Left cardiac atrium (tissue), 4 donors: ENCODE data around the gene LRMDA. TPM values are rescaled to one million over a fixed set of nuclear protein-coding genes. Genes with fewer than 3 reads are reported as not detected.

Experiments
- ATAC-seq, 2 donors: fragments of 200-7000 bp; cut with Tn5 transposase; one replicate each; pipeline ENCODE4 v1.9.1; 2020; ENCODE audit warnings: mild to moderate bottlenecking in 2 of 2, moderate library complexity in 2 of 2
- DNase-seq: peaks from one replicate; pipeline ENCODE4 v3.0.0-alpha.2; 2020
- intact Hi-C, 2 donors: fragments of 100-400 bp; cut with DNase I; formaldehyde crosslinking; loops; one replicate each; pipeline versions ENCODE4 v1.14.1 to v1.15.1; 2022 to 2023
- total RNA-seq, 2 donors: library from RNA; stranded (reverse); fragmentation: NEBNext Ultra II Directional; extraction: Animal tissue kit (Norgen Biotek cat#: 25700); gene quantifications; one replicate each; pipeline ENCODE4 v1.2.1, GENCODE V29; 2021
- donor health status: DM: no; HTN: yes; CAD: no.
- donor health status: DM: no; HTN: yes; CAD: no; lungs with severe emphysema.
- donor health status: DM: yes; HTN: yes; CAD: no.
- donor health status: Dilated cardiomyopathy.

Gene LRMDA
- total RNA-seq, 2 donors from 2014 or later, result 40.6 to 57.8 TPM

DNA sequence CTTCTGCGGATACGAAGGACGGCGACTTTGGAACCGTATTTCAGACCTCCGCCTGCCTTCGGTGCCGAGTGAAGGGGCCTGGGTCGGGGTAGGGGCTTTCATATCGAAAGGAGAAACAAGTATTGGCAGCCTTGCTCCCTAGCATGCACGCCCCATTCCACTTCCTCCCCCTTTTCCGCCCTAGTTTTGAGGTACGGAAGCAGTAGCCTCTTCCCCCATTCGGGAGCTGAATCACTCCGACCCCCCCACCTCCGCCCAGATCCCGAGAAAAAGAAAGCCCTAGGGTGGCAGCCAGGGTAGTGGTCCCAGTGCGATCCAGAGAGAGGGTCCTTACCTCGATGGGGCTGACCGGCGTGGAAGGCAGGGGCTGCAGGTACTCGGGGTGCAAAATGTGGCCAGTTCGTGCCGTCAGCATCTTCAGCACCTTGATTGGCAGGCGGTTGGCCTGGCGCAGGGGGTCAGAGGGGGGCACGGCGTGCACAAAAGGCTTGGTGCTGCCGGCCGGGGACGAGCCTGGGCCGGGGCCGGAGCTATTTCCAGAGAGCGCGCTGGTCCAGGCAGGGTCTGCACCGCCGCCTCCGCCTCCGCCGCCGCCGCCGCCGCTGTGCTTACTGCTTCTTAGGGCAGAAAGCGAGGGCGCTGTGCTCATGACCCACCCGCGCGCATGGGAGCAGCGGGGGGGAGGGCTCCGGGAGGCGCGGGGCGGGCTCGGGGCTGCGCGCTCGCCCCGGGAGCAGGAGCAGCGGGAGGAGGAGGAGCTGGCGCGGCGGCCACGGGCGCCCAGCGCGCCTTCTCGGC lies 30.5 kb upstream of the LRMDA start:
- DNase-seq (peak; percentile 75), ATAC-seq (peak; percentile 16 to 43)
- intact Hi-C loops, result loop anchor here (2.0 to 10.0 kb wide), 7 partner anchors 254 to 1374 kb away; no protein-coding TSS in a partner anchor

DNA sequence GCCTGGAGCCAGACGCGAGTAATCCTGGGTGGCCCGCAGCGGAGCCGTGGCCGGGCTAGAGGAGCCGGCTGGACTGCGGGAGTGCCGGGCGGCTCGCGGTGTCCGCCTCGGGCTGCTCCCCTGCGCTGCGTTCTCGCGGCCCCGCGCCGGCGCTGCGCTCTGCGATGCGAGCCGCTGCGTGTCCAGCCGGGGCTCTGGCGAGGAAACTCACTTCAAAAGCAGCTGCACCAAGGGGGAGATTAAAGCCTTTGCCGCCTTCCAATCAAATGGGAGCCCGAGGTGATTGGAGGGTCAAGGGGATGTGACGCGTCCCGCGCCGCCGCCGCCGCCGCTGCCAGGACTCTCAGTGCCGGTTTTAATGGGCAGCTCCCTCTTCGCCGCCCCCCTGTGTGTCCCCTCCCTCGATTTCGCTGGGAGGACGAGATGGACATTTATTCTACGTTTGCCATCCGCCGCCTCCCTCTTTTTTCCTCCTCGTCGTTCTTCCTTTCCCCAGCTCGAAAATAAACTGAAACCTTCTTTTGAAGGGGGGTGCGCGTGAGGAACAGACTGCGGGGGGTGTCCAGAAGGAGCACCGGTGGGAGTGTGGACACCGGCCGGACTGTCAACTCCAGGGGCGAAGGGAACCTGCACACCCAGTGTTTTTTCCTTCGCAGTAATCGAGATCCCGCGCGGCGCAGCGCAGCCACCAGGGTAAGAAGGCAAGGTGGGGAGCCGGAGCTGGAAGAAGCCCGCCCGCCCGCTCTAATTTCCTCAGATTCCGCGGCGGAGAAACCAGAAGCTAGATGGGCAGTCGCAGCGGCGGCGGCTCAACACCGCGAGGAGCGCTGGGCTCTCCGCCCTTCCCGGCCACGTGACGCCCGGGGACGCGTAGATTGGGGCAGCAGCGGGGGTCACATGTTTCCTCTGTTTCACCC lies 29.6 kb upstream of the LRMDA start, which contains the start of gene ZNF503:
Gene ZNF503 (minus strand): TSS at position 196 of the 917 bp plus-strand sequence. CDS start 345 bp downstream, outside the sequence.
- DNase-seq, result peak; percentile 98
- ATAC-seq, result peak; percentile 80 to 83
- intact Hi-C loops, result loop anchor here (2.0 to 10.0 kb wide), 7 partner anchors 253 to 1373 kb away; no protein-coding TSS in a partner anchor

DNA sequence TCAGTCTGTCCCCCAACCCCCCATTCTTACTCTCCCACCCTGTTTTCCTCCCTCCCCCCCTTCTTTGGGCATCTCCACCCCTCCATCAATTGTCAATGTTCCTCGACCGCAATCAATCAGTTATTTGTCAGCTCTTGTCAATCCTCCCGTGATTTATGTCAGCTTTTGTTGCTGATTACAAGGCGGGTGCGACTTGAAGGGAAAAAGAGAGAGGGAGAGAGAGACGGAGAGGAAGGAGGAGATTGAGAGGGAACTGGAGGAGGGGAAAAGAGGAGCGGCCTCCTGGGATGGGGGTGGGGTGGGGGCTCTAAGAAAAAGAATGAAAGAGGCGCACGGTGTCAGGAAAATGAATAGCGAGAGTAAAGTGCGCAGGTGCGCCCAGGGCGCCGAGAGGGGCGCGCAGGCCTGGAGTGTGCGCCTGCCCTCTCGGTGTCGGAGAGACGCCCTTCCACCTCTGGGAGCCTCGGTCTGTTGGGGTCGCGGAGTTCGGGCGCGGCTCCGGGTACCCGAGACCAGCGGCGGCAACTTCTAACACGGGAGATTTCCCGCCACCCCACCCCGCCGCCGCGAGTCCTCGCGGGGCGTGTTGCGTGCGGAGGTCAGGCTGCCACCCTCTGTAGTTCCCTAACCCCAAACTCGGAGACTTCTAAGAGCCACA lies 28.8 kb upstream of the LRMDA start:
- ATAC-seq (peak in 1 of 2 donors; percentile 0), DNase-seq (peak; percentile 48)
- intact Hi-C loops, result loop anchor here (5.0 to 10.0 kb wide), 6 partner anchors 252 to 1372 kb away; no protein-coding TSS in a partner anchor

DNA sequence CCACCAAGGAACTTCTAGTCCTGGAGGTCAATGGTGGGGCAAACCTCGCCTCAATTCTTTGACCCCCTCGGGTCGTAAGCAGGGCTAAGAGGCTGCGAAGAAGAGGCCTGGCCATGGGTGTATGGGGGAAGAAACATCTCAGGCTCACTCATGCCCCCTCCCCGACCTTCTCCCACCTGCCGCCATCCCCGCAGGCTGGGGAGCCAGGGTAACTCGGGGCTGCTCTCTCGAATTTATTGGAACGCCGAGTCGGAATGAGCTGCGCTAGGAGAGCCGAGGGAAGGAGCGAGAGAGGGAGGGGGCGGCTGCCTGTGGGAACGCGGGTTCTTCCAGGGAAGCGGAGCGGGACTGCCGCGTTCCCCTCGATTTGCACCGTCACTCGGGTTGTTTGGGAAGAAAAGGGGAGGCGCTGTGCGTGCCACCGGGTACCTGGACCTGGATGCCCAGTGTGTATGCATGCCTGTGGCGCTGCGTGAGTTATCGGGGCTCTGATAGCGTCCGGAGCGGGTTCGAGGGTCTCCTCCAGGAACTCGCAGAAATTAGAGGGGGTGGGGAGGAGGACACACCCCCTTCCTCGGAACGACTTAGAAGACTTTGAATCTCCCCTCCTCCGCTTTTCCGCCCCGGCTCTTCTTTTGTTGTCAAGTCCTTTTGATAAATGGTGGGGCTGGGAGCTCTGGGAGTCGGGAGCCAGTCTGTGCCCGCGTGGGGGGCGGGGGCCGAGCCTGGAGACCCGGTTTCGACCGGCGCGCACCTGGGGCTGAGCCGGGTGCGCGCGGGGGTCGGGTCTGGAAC lies 28.1 kb upstream of the LRMDA start:
- intact Hi-C loops, result loop anchor here (5.0 to 10.0 kb wide), 6 partner anchors 251 to 1371 kb away; no protein-coding TSS in a partner anchor
- DNase-seq, result peak; percentile 44

DNA sequence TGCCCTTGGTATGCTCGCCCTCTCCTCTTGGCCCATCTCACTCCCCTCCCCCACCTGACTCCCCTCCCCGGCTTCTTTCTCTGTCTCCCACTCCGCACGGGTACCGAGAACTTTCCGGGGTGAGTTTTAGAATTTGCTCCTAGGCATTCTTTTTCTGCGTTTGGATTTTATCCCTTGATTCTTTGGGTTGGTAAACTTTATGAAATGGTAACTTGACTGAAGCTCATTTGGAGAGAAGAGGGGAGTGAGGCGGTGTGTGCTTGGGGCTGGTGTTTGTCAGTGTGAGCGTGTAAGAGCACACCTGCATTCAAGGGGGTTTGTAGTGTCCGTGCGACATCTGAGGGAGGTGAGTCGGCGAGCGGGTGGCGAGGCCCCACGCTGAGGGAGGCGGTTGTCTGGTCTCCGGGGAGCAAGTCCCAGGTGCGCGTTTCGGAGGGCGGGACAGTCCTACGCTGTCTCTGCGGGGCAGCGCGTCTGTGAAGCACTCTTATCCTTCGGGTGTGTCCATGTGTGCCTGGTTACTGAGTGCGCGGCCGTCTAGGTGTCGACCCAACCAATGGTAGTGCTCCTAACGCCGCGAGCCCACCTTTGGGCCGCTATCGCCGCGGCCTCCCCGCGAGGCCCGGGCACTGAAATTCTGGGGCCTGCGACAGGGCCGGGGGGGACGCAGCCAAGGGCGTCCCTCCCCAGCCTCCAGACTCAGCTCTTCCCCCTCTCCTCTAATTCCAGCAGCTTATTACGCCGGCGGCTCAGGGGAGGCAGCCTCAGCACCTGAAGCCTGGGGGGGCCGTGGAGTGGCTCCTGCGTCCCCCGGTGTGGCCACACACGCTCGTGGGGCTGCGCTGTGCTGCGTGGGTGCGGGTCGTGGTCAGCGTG lies 27.2 kb upstream of the LRMDA start:
- DNase-seq (peak; percentile 33), ATAC-seq (no peak)
- intact Hi-C loops, result loop anchor here (5.0 to 10.0 kb wide), 6 partner anchors 251 to 1371 kb away; no protein-coding TSS in a partner anchor

More for the DNA sequence above, 28.1 kb upstream of the LRMDA start:
- no peak for ATAC-seq

DNA sequence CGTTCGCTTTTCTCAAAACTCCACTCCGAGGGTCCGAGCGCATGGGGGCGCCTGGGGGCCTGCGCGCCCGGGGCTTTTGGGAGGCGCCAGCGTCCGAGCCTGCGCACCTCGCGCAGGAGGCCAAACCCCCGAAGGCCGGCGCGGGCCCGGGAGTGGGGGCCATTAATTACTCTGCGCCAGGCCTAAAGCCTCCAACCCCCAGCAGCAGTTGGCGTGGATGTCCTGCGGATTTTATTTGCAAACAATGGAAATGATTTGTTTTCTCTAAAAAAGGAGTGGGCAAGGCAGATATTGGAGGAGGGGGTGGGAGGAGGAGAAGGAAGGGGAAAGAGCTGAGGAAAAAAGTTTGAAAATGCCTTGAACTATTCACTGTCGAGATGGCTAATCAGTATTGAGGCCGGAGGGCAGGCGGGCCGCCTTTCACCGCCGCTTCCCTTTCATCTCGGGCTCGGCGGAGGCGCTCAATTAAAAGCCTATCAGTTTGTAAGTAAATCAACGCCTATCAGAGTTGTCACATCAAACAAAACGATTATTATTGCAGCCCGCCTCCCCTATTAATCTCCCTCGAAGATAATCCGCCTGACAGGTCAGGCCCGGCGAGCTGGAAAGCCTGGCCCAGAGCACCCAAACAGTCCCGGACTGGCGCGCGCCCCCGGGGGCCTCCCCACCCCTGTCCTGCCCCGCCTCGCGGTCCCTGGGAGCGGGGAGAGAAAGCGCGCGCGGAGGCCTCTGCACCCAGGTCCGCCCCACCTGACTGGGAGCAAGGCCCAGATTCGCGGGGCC lies 26.4 kb upstream of the LRMDA start:
- intact Hi-C loops, result loop anchor here (5.0 to 10.0 kb wide), 6 partner anchors 250 to 1370 kb away; no protein-coding TSS in a partner anchor
- ATAC-seq, result no peak
- DNase-seq, result no peak

DNA sequence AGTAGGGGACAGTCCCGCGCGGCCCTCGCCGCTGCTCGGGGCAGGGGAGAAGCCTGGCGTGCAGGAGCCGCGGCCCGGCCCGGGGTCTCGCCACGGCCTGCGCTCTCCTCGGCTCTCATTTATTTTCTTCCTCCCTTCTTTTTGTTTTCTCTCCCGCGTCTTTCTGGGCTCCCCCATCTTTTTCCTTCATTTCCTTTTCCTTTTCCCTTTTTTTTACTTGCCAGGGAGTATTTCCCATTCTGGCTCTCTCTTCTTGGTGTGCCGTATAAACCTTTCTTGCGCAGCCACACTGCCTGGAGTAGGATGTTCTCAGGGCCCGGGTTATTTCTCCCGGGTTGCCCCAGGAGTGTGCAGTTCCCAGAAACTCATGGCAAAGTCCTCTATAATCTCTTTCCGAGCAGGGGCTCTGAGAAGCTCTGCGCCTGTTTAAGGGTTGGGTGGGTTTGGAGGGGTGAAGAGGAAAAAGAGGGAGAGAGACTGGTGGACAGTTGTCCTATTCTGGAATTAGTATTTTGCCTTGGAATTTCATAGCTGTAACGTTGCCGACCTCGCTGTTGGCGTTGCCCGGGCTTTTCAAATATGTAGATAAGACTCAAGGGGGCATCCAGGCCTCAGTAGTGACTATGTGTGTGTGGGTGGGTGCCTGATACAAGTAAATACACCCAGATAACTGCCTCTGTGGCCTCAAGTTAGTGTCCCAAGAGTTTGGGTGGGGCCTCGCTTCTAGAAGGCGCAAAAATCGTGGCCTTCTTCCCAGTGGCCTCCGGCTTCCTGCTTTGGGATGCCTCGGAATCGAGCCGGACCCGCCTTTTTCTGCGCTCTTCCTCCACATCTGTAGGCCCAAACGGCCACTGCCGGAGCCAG lies 25.6 kb upstream of the LRMDA start:
- intact Hi-C loops, result loop anchor here (10.0 kb wide), 3 partner anchors 249 to 1369 kb away; no protein-coding TSS in a partner anchor
- DNase-seq, result no peak
- ATAC-seq, result no peak

DNA sequence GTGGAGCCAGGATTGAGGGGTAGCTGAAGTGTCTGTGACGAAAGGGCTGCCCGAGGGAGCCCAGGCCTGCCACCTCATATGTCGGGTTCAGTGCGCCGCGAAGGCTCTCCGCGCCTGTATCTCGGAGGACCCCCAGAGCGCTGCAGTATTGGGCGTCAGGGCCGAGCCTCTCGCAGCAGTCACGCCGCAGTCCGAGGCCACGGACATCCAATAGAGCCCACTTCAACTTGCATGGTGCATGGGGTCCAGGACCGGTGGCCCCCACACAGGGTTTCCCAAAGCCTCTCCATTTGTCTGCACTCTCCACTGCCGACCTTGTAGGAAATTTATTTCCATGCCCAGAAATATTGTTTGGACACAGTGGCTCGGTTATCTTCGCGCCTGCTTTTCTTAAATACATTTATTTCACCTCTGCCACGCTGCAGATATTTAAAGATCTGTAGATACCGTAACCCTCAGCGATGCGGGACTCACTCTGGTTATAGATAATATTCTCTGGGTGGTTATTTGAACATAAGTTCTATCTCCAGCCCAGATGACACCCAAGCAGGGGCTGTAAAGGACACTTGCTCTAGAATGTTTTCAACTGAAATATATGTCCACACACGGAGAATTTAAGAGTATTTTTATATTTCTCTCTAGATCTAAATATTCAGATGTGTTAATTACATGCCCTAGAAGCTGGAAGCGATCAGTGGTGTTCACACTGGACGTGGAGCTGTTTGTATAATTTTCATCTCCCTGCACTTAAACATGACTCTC lies 24.8 kb upstream of the LRMDA start:
- intact Hi-C loops, result loop anchor here (10.0 kb wide), 3 partner anchors 248 to 1368 kb away; no protein-coding TSS in a partner anchor
- no peak for ATAC-seq
- no peak for DNase-seq

DNA sequence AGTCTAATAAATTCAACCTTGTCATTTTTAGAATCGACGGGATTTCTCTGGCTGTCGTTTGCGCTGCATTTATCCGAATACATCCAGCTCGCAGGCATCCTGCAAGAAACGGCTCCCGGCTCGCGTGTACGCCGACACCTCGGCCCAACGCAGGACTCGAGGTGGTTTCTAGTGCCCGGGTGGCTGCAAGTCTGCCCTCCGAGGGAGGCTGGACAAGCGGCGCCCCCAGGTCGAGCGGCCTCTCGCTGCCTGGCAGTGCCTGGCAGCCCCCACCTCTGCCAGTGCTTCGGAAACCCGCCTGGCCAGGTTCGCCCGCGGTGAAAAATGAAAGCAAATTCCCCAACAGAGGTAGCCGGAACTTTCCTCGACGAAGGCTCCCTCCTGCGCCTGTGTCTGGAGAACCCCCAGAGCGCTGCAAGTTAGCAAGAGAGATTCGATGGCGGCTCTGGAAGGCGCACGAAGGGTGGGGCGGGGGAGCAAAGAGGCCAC lies 24.2 kb upstream of the LRMDA start:
- intact Hi-C loops, result loop anchor here (10.0 kb wide), 3 partner anchors 248 to 1368 kb away; no protein-coding TSS in a partner anchor
- DNase-seq (no peak), ATAC-seq (no peak)

DNA sequence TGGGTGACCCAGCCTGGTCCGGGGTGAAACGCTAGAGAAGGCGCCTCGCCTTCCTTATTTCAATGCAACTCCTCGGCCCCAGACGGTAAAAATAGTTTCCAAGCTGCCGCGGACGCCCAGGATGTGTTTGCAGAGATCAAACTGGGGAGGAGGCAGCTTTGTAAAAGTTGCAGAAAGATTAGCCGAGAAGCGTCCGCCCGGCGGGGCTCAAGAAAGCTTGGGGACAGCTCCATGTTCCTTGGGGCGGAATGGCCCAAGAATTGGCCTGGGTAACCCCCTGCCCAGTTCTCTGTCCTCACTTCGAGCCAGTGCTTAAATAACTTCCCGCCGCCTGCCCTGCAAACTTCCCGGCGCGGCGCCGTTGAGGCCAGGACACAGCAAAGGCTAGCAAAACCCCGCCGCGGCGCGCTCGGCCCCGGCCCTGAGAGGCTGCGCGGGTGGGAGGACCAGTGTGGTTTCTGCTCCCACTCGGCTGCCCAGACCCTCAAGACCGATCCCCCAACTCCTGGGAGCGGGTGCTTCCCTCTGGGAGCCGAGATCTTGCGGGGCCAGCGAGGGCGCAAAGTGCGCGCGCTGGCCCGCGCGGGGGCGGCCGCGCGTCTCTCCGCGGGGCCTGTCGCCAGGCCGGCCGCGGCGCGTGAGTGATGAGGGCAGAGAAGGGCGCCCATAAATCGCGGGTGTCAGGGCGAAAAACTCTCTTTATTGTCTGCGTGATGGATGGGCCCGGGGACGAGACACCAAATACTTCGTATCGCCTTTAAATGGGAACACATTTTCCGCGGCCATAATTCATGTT lies 23.5 kb upstream of the LRMDA start:
- DNase-seq, result peak; percentile 63
- intact Hi-C loops, result loop anchor here (10.0 kb wide), 3 partner anchors 247 to 1367 kb away; no protein-coding TSS in a partner anchor
- ATAC-seq, result peak; percentile 23 to 38

DNA sequence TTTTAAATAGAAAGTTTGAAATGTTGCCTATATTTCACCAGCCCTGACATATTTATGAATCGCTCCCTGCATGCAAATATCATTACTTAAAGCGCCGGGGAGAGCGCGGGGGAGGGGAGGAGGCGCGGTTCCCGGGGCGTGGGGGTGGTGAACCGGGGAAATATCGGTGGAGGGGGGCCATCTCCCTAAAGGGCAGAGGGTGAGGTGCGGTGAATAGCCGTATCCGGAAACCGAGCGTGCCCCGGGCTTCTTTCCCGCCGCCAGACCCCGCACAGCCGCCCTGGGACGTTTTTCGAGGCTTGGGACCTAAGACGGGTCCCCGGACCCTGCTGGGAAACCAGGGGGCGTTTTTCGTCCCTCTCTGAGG lies 22.9 kb upstream of the LRMDA start:
- no peak for DNase-seq
- intact Hi-C loops, result loop anchor here (10.0 kb wide), 3 partner anchors 246 to 1366 kb away; no protein-coding TSS in a partner anchor
- ATAC-seq, result peak; percentile 3 to 6

DNA sequence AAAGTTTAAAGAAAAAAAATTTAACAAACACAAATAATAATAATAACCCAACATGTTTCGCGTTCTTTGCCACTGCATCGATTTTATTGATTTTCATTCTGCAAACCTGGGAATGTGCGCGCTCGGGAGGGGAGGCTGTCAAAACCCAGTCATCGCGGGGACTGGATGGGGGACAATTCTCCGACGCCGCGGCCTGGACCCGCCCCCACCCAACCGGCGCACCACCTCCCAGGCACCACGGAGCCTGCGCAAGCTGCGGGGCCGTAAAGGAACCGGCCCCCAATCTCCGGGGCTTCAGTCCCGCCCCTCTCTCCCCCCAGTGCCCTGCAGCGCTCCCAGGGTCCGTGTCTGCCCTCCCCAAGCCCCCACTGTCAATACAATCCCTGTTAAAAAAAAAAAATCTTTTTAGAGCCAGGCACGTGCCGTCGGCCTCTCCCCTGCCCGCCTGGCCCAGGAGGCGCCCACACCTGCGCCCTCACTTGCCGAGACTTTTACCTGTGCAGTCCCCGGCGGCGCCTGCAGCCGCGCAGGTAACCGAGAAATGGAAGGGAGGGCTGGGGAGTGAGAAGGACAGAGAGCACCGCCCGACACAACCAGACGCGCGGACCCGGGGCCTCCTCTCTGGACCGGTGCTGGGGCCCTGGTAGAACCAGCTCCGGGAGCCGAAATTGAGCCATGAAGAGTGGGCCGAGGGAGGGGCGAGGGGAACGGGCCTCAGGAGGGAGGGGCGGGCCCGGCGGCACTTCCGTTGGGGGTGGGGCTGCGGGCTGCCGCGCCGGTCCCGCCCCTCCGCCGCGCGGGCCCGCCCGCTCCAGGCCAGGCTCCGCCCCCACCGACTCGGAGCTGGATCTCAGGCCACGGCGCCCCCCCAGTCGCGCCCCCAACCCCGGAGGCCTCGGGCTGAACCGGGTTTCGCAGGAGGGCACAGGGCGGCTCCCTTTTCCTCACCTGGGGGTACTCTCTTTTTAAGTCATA lies 22.2 kb upstream of the LRMDA start:
- DNase-seq (peak; percentile 81), ATAC-seq (peak; percentile 93 to 96)
- intact Hi-C loops, result loop anchor here (10.0 kb wide), 3 partner anchors 246 to 1366 kb away; no protein-coding TSS in a partner anchor
